Measurements from ENCODE around the gene SNAPC2. TPM values are rescaled to one million over a fixed set of nuclear protein-coding genes. Genes with fewer than 3 reads are reported as not detected.
A peak's percentile ranks its signal among the peaks of the same experiment; 100 is the strongest.

Gene SNAPC2
- total RNA-seq, 1 donor from 2014 or later, result 13.4 TPM

DNA sequence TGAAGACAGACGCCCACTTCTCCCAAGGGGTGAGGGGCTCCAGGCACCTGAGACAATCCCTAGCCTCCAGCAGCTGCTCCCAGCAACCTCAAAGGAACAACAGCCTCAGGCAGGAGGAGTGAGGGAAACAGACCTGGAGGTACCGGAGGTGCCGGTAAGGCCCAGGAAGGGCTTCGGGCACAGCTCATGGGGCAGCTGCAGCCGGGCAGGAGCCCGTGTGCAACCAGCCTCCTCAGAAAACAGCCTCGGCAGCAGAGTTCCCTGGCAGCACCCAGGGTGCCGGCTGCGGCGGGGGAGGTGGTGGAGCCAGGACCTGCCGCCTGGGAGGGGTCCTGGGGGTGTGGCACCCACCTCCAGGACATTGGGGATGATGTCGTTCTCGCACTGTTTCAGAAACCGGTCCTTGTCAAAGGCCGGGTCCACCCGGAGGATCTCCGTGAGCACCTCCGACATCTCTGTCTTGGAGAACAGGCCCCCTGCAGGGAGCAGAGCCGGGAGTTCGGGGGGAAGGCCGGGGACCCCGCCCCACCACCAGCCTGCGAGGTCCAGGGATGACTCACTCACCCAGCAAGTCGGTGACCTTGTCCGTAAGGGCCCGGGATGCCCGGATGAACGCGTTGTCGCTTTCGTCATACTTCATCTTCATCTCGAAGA is 12.3 kb downstream of the SNAPC2 start:
- Histone ChIP-seq H3K36me3 (ENCODE audit: control insufficient read depth, insufficient read depth, low read length) (peaks cover 31% of the 10 kb centered on the region), H3K27me3 (ENCODE audit: control insufficient read depth, insufficient read depth, low read length) (no peaks in the 10 kb centered on the region), H3K4me3 (ENCODE audit: low read depth, low read length) (no peak overlapping the region)
- DNase-seq (ENCODE audit: low read depth) (no peak), FAIRE-seq (no peak)
- TF ChIP-seq CTCF (IDR thresholded peaks at IDR 0.05; ENCODE audit: insufficient read depth, low read length, severe bottlenecking), result no peak

DNA sequence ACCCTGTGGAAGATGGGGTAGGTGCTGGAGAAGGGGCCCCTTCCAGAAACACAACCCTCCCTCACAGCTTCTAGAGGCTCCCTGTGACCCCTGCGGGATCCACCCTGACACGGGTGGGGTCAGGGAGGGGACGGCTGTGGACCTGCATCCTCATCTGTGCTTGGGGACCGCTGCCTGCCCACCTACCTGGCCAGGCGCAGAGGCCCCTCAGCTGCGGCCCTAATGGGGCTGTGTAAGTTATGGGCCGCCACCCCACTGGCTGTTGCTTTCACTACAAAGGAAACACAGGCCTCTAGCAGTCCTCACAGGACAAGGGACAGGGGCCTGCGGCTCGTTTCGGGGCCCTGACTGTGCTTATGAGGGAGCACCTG is 12.8 kb downstream of the SNAPC2 start:
- no peak for DNase-seq (ENCODE audit: low read depth)
- Histone ChIP-seq H3K27me3 (ENCODE audit: control insufficient read depth, insufficient read depth, low read length) (no peaks in the 10 kb centered on the region), H3K4me3 (ENCODE audit: low read depth, low read length) (no peak overlapping the region), H3K36me3 (ENCODE audit: control insufficient read depth, insufficient read depth, low read length) (peaks cover 31% of the 10 kb centered on the region)
- no peak for FAIRE-seq
- TF ChIP-seq CTCF (IDR thresholded peaks at IDR 0.05; ENCODE audit: insufficient read depth, low read length, severe bottlenecking), result no peak

GRCh38 chr19:7933411-7933810 is 13.3 kb downstream of the SNAPC2 start:
- no peaks in the 10 kb centered on the region for H3K27me3 ChIP-seq (ENCODE audit: control insufficient read depth, insufficient read depth, low read length)
- no peak for DNase-seq (ENCODE audit: low read depth)
- H3K36me3 ChIP-seq (ENCODE audit: control insufficient read depth, insufficient read depth, low read length), result peaks cover 31% of the 10 kb centered on the region
- no peak for FAIRE-seq
- TF ChIP-seq CTCF (IDR thresholded peaks at IDR 0.05; ENCODE audit: insufficient read depth, low read length, severe bottlenecking), result peak; percentile 31
- no peak overlapping the region for H3K4me3 ChIP-seq (ENCODE audit: low read depth, low read length)

DNA sequence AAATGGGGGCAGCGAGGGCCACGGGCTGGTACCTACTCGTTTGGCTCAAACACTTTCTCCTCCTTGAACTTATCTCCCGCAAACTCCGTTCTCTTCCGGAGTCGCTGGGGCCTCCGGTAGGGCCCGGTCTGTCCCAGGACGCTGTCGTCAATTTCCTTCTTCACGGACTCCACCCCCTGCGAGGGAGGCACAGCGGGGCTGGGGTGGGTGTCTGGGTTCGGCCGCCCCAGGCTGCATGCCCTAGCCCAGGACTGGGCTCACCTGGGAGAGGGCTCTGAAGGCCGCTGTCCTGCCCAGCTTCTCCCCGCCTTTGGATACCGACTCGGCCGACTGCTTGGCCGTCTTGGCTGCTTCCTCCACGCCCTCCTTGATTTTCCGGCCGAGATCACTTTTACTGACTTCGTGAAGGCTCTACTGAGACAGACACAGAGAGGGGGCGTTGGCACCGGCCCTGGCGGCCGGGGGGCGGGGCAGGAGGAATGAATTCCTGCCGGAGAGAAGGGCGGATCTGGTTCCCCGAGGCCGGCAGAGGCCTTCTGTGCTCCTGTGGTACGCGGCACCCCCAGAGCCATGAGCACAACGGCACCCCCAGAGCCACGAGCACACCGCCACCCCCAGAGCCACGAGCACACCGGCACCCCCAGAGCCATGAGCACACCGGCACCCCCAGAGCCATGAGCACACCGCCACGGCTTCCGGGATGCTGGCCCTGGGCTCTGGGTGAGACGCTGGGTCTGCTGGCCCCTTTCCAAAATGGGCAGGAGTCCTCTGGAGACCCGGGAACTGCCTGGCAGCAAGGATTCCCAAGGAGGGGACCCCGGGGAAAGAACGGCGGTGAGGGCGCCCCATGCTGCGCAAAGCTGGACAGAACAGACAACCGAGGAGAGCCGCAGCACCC is 13.9 kb downstream of the SNAPC2 start:
- peaks cover 33% of the 10 kb centered on the region for H3K36me3 ChIP-seq (ENCODE audit: control insufficient read depth, insufficient read depth, low read length)
- no peak for TF ChIP-seq CTCF (IDR thresholded peaks at IDR 0.05; ENCODE audit: insufficient read depth, low read length, severe bottlenecking)
- no peak for FAIRE-seq
- DNase-seq (ENCODE audit: low read depth), result no peak
- H3K4me3 ChIP-seq (ENCODE audit: low read depth, low read length), result no peak overlapping the region
- no peaks in the 10 kb centered on the region for H3K27me3 ChIP-seq (ENCODE audit: control insufficient read depth, insufficient read depth, low read length)

- no peak for DNase-seq (ENCODE audit: low read depth)
- no peak for TF ChIP-seq CTCF (IDR thresholded peaks at IDR 0.05; ENCODE audit: insufficient read depth, low read length, severe bottlenecking)
- H3K27me3 ChIP-seq (ENCODE audit: control insufficient read depth, insufficient read depth, low read length), result no peaks in the 10 kb centered on the region
- peaks cover 33% of the 10 kb centered on the region for H3K36me3 ChIP-seq (ENCODE audit: control insufficient read depth, insufficient read depth, low read length)
- no peak for FAIRE-seq
- no peak overlapping the region for H3K4me3 ChIP-seq (ENCODE audit: low read depth, low read length)
These were observed 14.6 kb downstream of the SNAPC2 start for GRCh38 chr19:7934766-7935165.

All from bronchial epithelial cell (primary cell).